HT1080 (cell line): Measurements from ENCODE around the gene PTPRCAP. TPM values are rescaled to one million over a fixed set of nuclear protein-coding genes. Genes with fewer than 3 reads are reported as not detected.

Source experiments
- DNase-seq: peaks from one replicate; pipeline ENCODE4 v3.0.0-alpha.2; 2015; ENCODE audit warnings: low read depth
- total RNA-seq: library from RNA; depleted of rRNA; stranded (reverse); fragments of >200 nt; shearing (Covaris generic); gene quantifications from 2 replicates; pipeline ENCODE4 v1.2.3, GENCODE V29; 2014

Gene PTPRCAP
- total RNA-seq, 1 experiment from 2014 or later, result not detected

- no peak for DNase-seq
Measured at GRCh38 chr11:67441731-67442351, 4.4 kb upstream of the PTPRCAP start.

DNA sequence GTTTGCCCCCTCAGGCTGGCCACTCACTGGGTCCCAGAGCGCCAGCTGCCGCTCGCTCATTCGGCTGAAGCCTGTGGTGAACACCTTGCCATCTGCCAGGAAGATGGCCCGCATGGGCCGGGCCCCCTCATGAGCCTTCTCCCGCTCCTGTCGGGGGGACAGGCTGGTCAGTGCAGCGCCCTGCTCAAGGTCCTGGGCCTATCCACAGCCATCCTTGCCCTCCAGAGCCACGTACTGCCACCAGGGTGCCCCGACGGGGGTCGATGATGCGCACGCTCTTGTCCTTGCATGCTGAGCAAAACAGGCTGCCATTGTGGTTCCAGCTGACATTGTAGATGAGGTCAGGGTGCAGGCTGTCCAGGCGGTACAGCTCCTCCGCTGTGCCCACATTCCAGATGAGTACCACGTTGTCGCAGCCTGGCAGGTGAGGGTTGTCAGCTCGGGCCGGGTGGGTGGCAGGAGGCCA lies 3.6 kb upstream of the PTPRCAP start:
- DNase-seq, result no peak

- DNase-seq, result no peak
Measured at GRCh38 chr11:67440229-67441097, 3.0 kb upstream of the PTPRCAP start.

GRCh38 chr11:67439321-67440228 lies 2.1 kb upstream of the PTPRCAP start:
- peak; percentile 48 for DNase-seq

DNA sequence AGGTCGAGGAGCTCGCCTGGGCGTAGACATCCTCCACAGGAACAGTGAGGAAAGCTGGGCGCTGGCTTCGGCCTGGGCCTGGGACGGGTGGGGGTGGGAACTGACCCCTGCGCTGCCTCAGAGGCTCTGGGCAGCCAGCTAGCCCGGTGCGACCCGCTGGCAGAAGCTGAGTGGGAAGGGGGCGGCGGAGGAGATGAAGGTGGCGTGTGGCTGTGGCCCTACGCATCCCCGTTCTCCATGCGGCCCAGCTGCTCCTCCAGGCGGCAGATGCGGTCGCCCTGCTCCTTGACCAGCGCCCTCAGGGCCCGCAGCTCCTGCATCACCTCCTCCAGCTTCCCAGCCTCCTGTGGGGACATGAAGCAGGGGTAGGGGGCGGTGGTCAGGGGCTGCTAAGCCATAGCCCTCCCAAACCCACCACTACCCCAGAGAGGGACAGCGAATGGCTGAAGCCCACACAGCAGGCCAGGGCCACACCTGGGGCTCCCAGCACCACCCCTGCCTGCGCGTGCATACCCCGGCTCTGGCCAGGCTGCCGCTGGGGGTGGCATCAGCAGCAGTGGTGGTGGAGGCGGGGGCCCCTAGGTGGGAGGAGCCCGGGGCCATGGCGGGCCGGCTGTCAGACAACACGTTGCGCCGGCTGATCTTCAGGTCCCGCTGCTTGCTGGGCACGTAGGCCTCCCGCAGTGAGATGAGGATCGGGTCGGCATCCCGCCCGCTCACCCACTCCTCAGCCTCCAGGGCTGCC lies 848 bp upstream of the PTPRCAP start:
- DNase-seq, result no peak

DNA sequence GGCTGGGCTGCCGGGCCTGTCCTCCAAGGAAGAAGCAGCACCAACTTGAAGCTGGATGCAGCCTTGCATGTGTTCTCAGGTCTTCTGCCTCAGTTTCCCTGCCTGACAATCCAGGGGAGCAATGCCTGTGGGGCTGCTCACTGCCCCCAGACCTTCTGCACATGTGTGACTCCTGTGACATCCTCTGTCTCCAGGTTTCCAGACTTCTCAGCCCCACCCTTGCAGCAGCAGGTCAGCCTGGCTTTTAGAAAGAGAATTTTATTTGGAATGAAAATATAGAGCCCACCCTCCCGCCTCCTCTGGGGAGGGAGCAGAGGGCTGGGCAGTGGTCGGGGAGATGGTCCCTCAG lies 301 bp upstream of the PTPRCAP start:
- DNase-seq, result no peak

GRCh38 chr11:67436459-67437081 lies 912 bp downstream of the PTPRCAP start:
- DNase-seq, result no peak

GRCh38 chr11:67435727-67436458 lies 1.6 kb downstream of the PTPRCAP start:
- DNase-seq, result no peak

GRCh38 chr11:67435031-67435726 lies 2.3 kb downstream of the PTPRCAP start:
- no peak for DNase-seq

DNA sequence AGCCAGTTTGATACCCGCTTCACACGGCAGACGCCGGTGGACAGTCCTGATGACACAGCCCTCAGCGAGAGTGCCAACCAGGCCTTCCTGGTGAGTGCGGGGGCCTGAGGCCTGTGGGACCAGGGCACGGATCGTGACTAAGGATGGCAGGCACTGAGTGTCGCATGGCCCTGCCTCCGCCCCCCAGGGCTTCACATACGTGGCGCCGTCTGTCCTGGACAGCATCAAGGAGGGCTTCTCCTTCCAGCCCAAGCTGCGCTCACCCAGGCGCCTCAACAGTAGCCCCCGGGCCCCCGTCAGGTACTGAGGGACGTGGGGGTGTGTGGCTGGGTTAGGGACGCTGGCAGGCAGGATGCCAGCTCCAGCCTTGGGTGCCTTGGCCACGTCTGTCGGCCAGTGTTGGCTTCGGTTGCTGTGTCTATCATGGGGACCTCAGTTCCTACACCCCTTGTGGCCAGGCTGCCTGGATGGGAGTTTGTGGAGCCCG lies 3.0 kb downstream of the PTPRCAP start:
- no peak for DNase-seq

DNA sequence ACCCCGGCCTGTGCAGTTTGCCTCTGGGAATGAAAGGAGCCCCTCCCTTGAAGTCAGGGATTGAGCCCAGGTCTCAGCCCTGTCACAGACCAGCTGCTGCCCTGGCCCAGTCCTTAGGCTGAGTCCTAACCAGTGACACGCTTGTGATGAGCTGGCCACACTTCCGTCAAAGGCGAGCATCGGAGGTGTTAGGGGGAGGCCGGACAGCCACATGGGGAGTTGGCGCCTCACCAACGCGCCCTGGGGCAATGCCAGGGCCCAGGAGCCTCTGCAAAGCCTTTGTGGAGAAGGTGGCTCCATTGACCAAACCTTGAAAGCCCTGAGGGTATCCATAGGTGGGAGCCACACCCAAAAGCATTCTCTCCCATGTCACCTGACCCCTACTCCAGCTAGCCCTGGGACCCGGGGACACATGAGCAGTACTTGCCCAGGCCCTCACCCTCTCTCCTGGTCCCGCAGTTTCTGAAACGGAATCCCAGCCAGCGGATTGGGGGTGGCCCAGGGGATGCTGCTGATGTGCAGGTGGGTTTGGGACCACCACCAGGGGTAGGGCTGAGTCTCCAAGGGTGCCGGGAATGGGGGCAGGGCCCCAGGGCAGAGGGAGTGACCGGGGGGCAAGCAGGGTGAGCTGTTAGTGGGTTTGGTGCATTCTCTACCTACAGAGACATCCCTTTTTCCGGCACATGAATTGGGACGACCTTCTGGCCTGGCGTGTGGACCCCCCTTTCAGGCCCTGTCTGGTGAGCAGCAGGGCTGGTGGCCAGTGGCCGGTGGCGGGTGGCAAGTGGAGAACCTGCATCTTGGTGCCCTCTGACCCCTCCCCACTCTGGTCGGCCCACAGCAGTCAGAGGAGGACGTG lies 3.7 kb downstream of the PTPRCAP start:
- no peak for DNase-seq

DNA sequence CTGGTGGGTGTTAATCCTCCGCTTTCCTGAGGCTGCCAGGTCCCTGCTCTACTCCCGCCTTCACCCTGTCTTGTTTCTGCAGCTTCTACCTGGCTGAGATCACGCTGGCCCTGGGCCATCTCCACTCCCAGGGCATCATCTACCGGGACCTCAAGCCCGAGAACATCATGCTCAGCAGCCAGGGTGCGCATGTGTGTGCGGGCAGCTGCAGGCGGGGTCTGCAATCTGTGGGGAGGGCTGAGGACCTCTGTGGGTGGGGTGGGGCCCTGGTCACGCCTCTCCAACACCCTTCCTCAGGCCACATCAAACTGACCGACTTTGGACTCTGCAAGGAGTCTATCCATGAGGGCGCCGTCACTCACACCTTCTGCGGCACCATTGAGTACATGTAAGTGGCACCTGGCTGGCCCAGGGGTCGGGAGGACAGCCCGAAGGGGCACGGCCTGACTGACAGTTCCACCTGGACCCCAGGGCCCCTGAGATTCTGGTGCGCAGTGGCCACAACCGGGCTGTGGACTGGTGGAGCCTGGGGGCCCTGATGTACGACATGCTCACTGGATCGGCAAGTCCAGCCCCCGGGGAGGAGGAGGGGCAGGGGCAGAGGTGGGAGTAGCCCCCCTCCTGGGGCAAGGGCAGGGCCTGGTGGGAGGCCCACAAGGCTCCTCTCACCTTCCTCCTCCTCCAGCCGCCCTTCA lies 4.7 kb downstream of the PTPRCAP start:
- no peak for DNase-seq

DNA sequence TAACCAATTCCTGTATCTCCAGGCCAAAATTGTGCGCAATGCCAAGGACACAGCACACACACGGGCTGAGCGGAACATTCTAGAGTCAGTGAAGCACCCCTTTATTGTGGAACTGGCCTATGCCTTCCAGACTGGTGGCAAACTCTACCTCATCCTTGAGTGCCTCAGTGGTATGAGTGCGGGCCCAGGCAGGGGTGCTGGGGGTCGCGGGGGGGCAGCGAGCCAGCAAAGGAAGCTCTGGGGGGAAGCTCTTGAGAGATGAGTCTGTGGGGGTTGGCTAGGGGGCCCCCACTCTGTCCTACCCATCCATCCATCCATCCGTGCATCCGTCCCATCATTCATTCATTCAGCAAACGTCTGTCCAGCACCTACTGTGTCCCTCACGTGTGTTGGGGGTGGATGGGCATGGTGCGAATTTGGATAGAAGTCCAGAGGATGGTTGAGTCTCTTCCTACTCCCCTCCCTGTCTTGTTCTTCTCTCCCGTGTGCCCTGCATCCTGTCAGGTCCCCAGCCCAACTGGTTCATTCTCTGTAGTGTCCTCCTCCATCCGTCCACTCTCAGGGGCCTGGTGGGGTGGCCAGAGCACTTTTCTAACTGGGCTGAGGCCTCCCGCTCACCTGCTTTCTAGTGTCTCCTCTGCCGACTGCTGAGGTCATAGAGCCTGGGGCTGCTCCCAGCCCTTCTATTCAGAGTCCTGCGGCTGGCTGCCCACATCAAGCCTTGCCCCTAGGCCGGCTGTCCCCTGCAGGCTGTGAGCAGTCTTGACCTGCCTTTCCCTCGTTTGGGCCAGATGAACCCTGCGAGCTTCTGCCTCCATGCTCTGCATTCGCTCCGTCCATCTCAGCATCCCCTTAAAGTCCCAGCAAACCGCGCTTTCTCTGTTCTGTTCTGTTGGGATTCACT lies 5.9 kb downstream of the PTPRCAP start:
- no peak for DNase-seq

- no peak for DNase-seq
Measured at GRCh38 chr11:67429722-67430121, 7.8 kb downstream of the PTPRCAP start.

DNA sequence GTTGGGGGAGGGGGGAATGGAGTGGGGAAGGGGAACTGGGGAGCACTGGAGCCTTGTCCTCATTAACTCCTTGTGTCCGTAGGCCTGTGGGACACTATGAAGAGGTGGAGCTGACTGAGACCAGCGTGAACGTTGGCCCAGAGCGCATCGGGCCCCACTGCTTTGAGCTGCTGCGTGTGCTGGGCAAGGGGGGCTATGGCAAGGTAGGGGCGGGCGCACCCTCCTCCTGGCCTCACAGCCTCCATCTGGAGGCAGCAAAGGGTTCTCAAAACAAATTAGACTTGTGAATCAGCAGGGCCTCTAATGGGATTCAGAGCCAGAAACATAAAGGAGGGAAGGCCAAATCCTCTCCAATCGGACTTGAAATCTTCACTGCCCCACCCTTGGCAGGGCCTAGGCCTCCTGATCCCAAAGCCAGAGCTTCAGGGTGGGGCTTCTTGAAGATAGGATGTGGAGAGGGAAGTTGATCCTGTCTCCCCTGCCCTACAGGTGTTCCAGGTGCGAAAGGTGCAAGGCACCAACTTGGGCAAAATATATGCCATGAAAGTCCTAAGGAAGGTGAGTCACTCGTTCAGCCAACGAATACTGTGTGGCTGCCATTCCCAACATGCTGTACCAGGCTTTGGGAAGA lies 8.3 kb downstream of the PTPRCAP start:
- no peak for DNase-seq
